ENCODE measurements around the gene LRPAP1. TPM values are rescaled to one million over a fixed set of nuclear protein-coding genes. Genes with fewer than 3 reads are reported as not detected.

Gene LRPAP1
- total RNA-seq, 4 donors from 2014 or later: 76.6 to 166 (median 126) TPM

GRCh38 chr4:3519468-3520264 lies 12.6 kb downstream of the LRPAP1 start:
- TF ChIP-seq CTCF (IDR thresholded peaks at IDR 0.05) (no peak), POLR2A (IDR thresholded peaks at IDR 0.05) (no peak)
- 90 to 92% methylated on average over 12 to 19 of the region's 23 CpGs for WGBS, 2 donors
- DNase-seq: no peak
- no peaks in the 10 kb centered on the region for H3K9me3 ChIP-seq
- no peaks in the 10 kb centered on the region for H3K4me1 ChIP-seq
- no peak overlapping the region for H3K4me3 ChIP-seq
- intact Hi-C loops (cut with DNase I): no loop called here
- H3K36me3 ChIP-seq: peaks cover 32 to 100% (median 71%) of the 10 kb centered on the region in 3 donors
- no peak overlapping the region for H3K27ac ChIP-seq
- no peaks in the 10 kb centered on the region for H3K27me3 ChIP-seq

- intact Hi-C loops (cut with DNase I): no loop called here
- TF ChIP-seq POLR2A (IDR thresholded peaks at IDR 0.05): no peak
- no peak for TF ChIP-seq CTCF (IDR thresholded peaks at IDR 0.05)
- DNase-seq: no peak
Observed at GRCh38 chr4:3518941-3519340, 13.3 kb downstream of the LRPAP1 start.

GRCh38 chr4:3518511-3518880 lies 13.7 kb downstream of the LRPAP1 start:
- no peak overlapping the region for H3K27ac ChIP-seq
- H3K27me3 ChIP-seq: no peaks in the 10 kb centered on the region
- intact Hi-C loops (cut with DNase I): no loop called here
- no peaks in the 10 kb centered on the region for H3K4me1 ChIP-seq
- TF ChIP-seq CTCF (IDR thresholded peaks at IDR 0.05) (no peak), POLR2A (IDR thresholded peaks at IDR 0.05) (no peak)
- no peak overlapping the region for H3K4me3 ChIP-seq
- no CpG with 5 or more reads among the region's 11 CpGs for WGBS, 2 donors
- DNase-seq: no peak
- H3K36me3 ChIP-seq: peaks cover 31 to 100% (median 65%) of the 10 kb centered on the region in 3 donors
- H3K9me3 ChIP-seq: no peaks in the 10 kb centered on the region

More at GRCh38 chr4:3518941-3519340, 13.3 kb downstream of the LRPAP1 start:
- WGBS, 2 donors: 83 to 90% methylated on average over 5 to 7 of the region's 18 CpGs
- no peaks in the 10 kb centered on the region for H3K27me3 ChIP-seq
- H3K4me3 ChIP-seq: no peak overlapping the region
- no peaks in the 10 kb centered on the region for H3K4me1 ChIP-seq
- no peak overlapping the region for H3K27ac ChIP-seq
- no peaks in the 10 kb centered on the region for H3K9me3 ChIP-seq
- H3K36me3 ChIP-seq: peaks cover 31 to 100% (median 69%) of the 10 kb centered on the region in 3 donors

- Histone ChIP-seq H3K36me3 (peaks cover 34 to 100% (median 64%) of the 10 kb centered on the region in 3 donors), H3K9me3 (no peaks in the 10 kb centered on the region), H3K27ac (no peak overlapping the region), H3K4me3 (no peak overlapping the region), H3K4me1 (no peaks in the 10 kb centered on the region), H3K27me3 (no peaks in the 10 kb centered on the region)
- DNase-seq: no peak
- TF ChIP-seq CTCF (IDR thresholded peaks at IDR 0.05) (no peak), POLR2A (IDR thresholded peaks at IDR 0.05) (no peak)
- 98 to 100% methylated on average over 3 to 25 of the region's 49 CpGs for WGBS, 2 donors
- intact Hi-C loops (cut with DNase I): no loop called here
Observed at GRCh38 chr4:3517731-3518510, 14.3 kb downstream of the LRPAP1 start.

All from esophagus squamous epithelium (tissue), 5 donors.